Right atrium auricular region (tissue), 2 donors: ENCODE measurements around the gene GMIP. TPM values are rescaled to one million over a fixed set of nuclear protein-coding genes. Genes with fewer than 3 reads are reported as not detected.

Source experiments
- DNase-seq: peaks from one replicate; pipeline ENCODE4 v3.0.0-alpha.2; 2019; ENCODE audit warnings: low spot score
- H3K27ac ChIP-seq, 2 donors: fragments of 200-600 bp; sonication (generic); 1 replicate in 1 of 2; 2 replicates in 1 of 2; pipeline ENCODE4 v1.5.1; 2016 to 2019
- H3K27me3 ChIP-seq, 2 donors: fragments of 200-600 bp; sonication (generic); one replicate each; pipeline versions ENCODE4 v1.5.1 to v1.6.0; 2017 to 2019
- H3K36me3 ChIP-seq: fragments of 200-600 bp; sonication (generic); one replicate; pipeline ENCODE4 v1.5.1; 2016
- H3K4me1 ChIP-seq, 2 donors: fragments of 200-600 bp; sonication (generic); one replicate each; pipeline versions ENCODE4 v1.5.1 to v1.6.0; 2017 to 2019
- H3K4me3 ChIP-seq, 2 donors: fragments of 200-600 bp; sonication (generic); 1 replicate in 1 of 2; 2 replicates in 1 of 2; pipeline ENCODE4 v1.5.1; 2017 to 2019; ENCODE audit warnings: mild to moderate bottlenecking in 1 of 2, moderate library complexity in 1 of 2
- H3K9me3 ChIP-seq, 2 donors: fragments of 200-600 bp; sonication (generic); one replicate each; pipeline ENCODE4 v1.5.1; 2019
- CTCF ChIP-seq, 2 donors: fragments of 200-600 bp; sonication (generic); IDR thresholded peaks; one replicate each; pipeline ENCODE4 v1.5.1; 2019; ENCODE audit warnings: antibody characterized with exemption in 2 of 2
- total RNA-seq, 2 donors: library from RNA; depleted of rRNA; stranded (reverse); fragments of >200 nt; gene quantifications; one replicate each; pipeline ENCODE4 v1.1.0, GENCODE V29; 2016

The GMIP gene
- total RNA-seq, 2 donors from 2014 or later: 2.3 to 4.9 TPM

- Histone ChIP-seq H3K36me3 (no peaks in the 10 kb centered on the region), H3K27me3 (no peaks in the 10 kb centered on the region), H3K4me1 (no peaks in the 10 kb centered on the region), H3K9me3 (no peaks in the 10 kb centered on the region), H3K27ac (no peak overlapping the region), H3K4me3 (no peak overlapping the region)
- no peak for DNase-seq
- no peak for TF ChIP-seq CTCF (IDR thresholded peaks at IDR 0.05)
Observed at GRCh38 chr19:19636573-19637185, 6.8 kb downstream of the GMIP start.

GRCh38 chr19:19635313-19635702, 8.1 kb downstream of the GMIP start:
- no peak overlapping the region for H3K4me3 ChIP-seq
- H3K36me3 ChIP-seq: no peaks in the 10 kb centered on the region
- H3K4me1 ChIP-seq: no peaks in the 10 kb centered on the region
- no peak overlapping the region for H3K27ac ChIP-seq
- TF ChIP-seq CTCF (IDR thresholded peaks at IDR 0.05): no peak
- no peak for DNase-seq
- H3K27me3 ChIP-seq: no peaks in the 10 kb centered on the region
- H3K9me3 ChIP-seq: no peaks in the 10 kb centered on the region

- H3K4me1 ChIP-seq: no peaks in the 10 kb centered on the region
Observed at GRCh38 chr19:19634516-19635312, 8.7 kb downstream of the GMIP start.

GRCh38 chr19:19633711-19634515, 9.5 kb downstream of the GMIP start:
- Histone ChIP-seq H3K36me3 (no peaks in the 10 kb centered on the region), H3K4me3 (no peak overlapping the region), H3K27ac (no peak overlapping the region), H3K9me3 (no peaks in the 10 kb centered on the region), H3K27me3 (no peaks in the 10 kb centered on the region), H3K4me1 (no peaks in the 10 kb centered on the region)
- no peak for TF ChIP-seq CTCF (IDR thresholded peaks at IDR 0.05)
- DNase-seq: no peak

More at GRCh38 chr19:19634516-19635312, 8.7 kb downstream of the GMIP start:
- no peak for TF ChIP-seq CTCF (IDR thresholded peaks at IDR 0.05)
- Histone ChIP-seq H3K36me3 (no peaks in the 10 kb centered on the region), H3K4me3 (no peak overlapping the region), H3K27ac (no peak overlapping the region), H3K27me3 (no peaks in the 10 kb centered on the region), H3K9me3 (no peaks in the 10 kb centered on the region)
- DNase-seq: no peak

GRCh38 chr19:19632661-19633060, 10.8 kb downstream of the GMIP start:
- H3K4me3 ChIP-seq: no peak overlapping the region
- no peaks in the 10 kb centered on the region for H3K27me3 ChIP-seq
- no peak for DNase-seq
- H3K27ac ChIP-seq: no peak overlapping the region
- no peaks in the 10 kb centered on the region for H3K36me3 ChIP-seq
- no peak for TF ChIP-seq CTCF (IDR thresholded peaks at IDR 0.05)
- H3K4me1 ChIP-seq: peaks cover 0 to 12% of the 10 kb centered on the region in 2 donors
- H3K9me3 ChIP-seq: no peaks in the 10 kb centered on the region
